ACC112 (cell line): ENCODE data around the gene CCDC82.

Experiments
- H2AFZ ChIP-seq: fragments of 200-600 bp; sonication (generic); one replicate; pipeline ENCODE4 v1.6.0; 2017; ENCODE audit warnings: antibody characterized with exemption, low read length; ENCODE audit not compliant: unreplicated experiment
- H3K27ac ChIP-seq: fragments of 200-600 bp; sonication (generic); 2 replicates; pipeline ENCODE4 v1.5.1; 2014; ENCODE audit warnings: low read depth, mild to moderate bottlenecking, antibody characterized with exemption, low read length, moderate library complexity
- H3K27me3 ChIP-seq: fragments of 200-600 bp; sonication (generic); 2 replicates; pipeline ENCODE4 v1.6.1; 2014; ENCODE audit warnings: mild to moderate bottlenecking, antibody characterized with exemption, low read length, moderate library complexity, mixed read lengths; ENCODE audit not compliant: insufficient read depth
- H3K36me3 ChIP-seq: fragments of 200-600 bp; sonication (generic); 2 replicates; pipeline ENCODE4 v1.6.1; 2016; ENCODE audit warnings: mild to moderate bottlenecking, antibody characterized with exemption, low read length, moderate library complexity, mixed read lengths; ENCODE audit not compliant: insufficient read depth
- H3K4me1 ChIP-seq: fragments of 200-600 bp; sonication (generic); one replicate; pipeline ENCODE4 v1.6.1; 2016; ENCODE audit warnings: low read length, mixed read lengths; ENCODE audit not compliant: insufficient read depth, unreplicated experiment, control insufficient read depth
- H3K4me3 ChIP-seq: fragments of 200-600 bp; sonication (generic); 2 replicates; pipeline ENCODE4 v1.5.1; 2014; ENCODE audit warnings: mild to moderate bottlenecking, low read depth, low read length
- H3K79me2 ChIP-seq: fragments of 200-600 bp; sonication (generic); one replicate; pipeline ENCODE4 v1.6.0; 2016; ENCODE audit warnings: low read length; ENCODE audit not compliant: control insufficient read depth, unreplicated experiment, insufficient read depth

CCDC82 gene

GRCh38 chr11:96393753-96394348 is 4.1 kb upstream of the CCDC82 start:
- H3K27ac ChIP-seq = no peak overlapping the region
- no peak overlapping the region for H2AFZ ChIP-seq
- no peaks in the 10 kb centered on the region for H3K27me3 ChIP-seq
- no peak overlapping the region; the same call in 1 of the 2 replicates for H3K4me3 ChIP-seq
- peaks cover 31% of the 10 kb centered on the region for H3K79me2 ChIP-seq
- H3K4me1 ChIP-seq = peaks cover 17% of the 10 kb centered on the region
- H3K36me3 ChIP-seq = no peaks in the 10 kb centered on the region

DNA sequence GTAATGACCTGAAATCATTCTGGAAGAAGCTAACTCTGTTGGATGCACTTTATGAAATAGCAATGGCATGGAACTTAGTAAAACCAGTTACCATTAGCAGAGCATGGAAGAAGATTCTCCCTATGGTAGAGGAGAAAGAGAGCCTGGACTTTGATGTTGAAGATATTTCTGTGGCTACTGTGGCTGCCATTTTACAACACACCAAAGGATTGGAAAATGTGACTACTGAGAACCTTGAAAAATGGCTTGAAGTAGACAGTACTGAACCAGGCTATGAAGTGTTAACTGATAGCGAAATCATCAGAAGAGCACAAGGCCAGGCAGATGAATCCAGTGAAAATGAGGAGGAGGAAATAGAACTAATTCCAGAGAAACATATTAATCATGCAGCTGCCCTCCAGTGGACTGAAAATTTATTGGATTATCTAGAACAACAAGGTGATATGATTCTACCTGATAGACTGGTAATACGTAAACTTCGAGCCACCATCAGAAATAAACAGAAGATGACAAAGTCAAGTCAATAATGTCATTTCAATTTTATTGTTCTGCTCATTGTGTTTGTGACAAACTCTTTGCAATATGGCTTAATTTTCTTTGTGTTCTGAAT is 2.1 kb upstream of the CCDC82 start:
- H3K4me1 ChIP-seq = peaks cover 34% of the 10 kb centered on the region
- no peaks in the 10 kb centered on the region for H3K27me3 ChIP-seq
- H3K36me3 ChIP-seq = no peaks in the 10 kb centered on the region
- no peak overlapping the region for H2AFZ ChIP-seq
- peak overlapping the region; percentile 25; the same call in 1 of the 2 replicates for H3K27ac ChIP-seq
- H3K79me2 ChIP-seq = peaks cover 51% of the 10 kb centered on the region
- H3K4me3 ChIP-seq = peak overlapping the region; percentile 97

GRCh38 chr11:96390488-96390792 is 728 bp upstream of the CCDC82 start:
- peaks cover 34% of the 10 kb centered on the region for H3K4me1 ChIP-seq
- peaks cover 64% of the 10 kb centered on the region for H3K79me2 ChIP-seq
- no peaks in the 10 kb centered on the region for H3K27me3 ChIP-seq
- H3K36me3 ChIP-seq = peaks cover under 1% of the 10 kb centered on the region; the same call in 1 of the 2 replicates
- H3K4me3 ChIP-seq = peak overlapping the region; percentile 97
- H2AFZ ChIP-seq = peak overlapping the region; percentile 61
- peak overlapping the region; percentile 74 for H3K27ac ChIP-seq

DNA sequence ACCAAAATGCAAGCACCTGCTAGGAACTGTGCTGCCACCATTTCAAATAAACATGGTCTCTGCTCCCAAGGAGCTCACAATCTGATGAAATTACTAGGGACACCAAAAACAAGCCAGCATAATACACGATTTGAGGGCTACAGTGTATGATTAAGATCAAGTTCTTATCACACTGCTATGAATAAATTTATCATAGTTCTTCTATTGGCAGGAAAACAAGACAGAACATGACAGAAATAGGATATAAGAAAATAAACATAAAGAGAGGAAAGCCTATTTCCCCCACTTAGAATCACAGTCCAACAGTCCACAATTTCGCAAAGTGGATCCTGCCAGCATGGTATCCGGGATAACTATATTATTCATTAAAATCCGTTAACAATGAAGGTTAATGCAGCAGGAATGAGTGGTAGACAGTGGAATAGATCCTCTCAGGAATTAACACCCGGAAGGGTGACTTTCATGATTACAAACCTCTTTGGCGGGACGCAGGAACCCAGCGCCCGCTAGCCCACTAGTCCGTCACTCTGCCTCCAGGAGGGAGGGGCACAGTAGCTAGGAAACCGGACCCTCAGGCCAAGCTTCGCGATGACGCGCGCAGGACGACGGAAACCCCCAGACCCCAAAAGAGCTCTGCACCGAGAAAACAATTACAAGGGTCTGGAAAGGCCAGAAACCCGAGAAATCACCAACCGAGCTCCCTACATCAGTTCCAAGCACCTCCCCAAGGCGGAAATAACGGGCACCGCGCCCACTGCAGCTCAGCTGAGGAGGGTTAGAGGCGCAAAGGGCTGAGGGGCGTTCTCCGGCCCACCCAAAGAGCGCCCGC is 607 bp downstream of the CCDC82 start:
- peaks cover 72% of the 10 kb centered on the region for H3K79me2 ChIP-seq
- peaks cover 12% of the 10 kb centered on the region for H3K36me3 ChIP-seq
- peak overlapping the region; percentile 74 for H3K27ac ChIP-seq

DNA sequence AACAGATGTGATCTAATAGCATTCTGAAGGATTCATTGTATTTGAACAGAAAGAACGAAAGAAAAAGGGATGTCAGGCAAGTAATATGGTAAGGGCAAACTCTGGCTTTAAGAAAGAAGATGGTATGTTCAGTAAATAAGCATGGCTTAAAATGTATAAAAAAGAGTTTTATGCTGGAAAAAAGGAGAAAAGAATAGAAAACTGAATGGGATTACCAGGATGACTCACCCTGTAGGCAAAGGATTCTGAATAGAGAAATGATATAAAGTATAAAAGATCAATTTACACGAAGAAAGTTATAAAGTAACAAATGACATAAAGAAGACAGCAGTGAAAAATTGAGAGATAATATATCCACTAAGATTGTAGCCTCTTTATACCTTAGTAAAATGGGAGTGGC is 4.5 kb downstream of the CCDC82 start:
- H3K36me3 ChIP-seq = peaks cover 32% of the 10 kb centered on the region
- no peaks in the 10 kb centered on the region for H3K27me3 ChIP-seq
- H3K4me1 ChIP-seq = peaks cover 17% of the 10 kb centered on the region
- H3K4me3 ChIP-seq = no peak overlapping the region
- no peak overlapping the region for H3K27ac ChIP-seq
- peaks cover 52% of the 10 kb centered on the region for H3K79me2 ChIP-seq
- no peak overlapping the region for H2AFZ ChIP-seq

More for the DNA sequence above, 607 bp downstream of the CCDC82 start:
- Histone ChIP-seq H2AFZ (peak overlapping the region; percentile 60), H3K4me1 (peaks cover 34% of the 10 kb centered on the region), H3K27me3 (no peaks in the 10 kb centered on the region), H3K4me3 (peak overlapping the region; percentile 97)

DNA sequence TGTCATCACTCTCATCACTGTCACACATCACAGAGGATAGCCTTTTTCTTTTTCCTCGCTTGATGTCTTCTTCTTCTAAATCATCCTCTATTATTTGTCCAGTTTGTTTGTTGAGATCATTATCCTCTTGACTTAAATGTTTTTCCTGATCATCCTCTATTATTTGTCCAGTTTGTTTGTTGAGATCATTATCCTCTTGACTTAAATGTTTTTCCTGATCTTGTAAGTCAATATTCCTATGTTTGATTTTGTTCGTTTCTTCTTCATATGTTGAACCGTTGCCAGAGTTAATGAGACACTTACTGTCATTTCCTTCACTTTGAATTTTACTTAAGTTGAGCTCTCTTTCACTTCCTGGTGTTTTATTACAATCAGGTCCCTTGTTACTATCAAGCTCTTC is 5.6 kb downstream of the CCDC82 start:
- H3K4me1 ChIP-seq = peaks cover 17% of the 10 kb centered on the region
- H3K27ac ChIP-seq = no peak overlapping the region
- H3K4me3 ChIP-seq = no peak overlapping the region
- H3K27me3 ChIP-seq = no peaks in the 10 kb centered on the region
- peaks cover 46% of the 10 kb centered on the region for H3K79me2 ChIP-seq
- H2AFZ ChIP-seq = no peak overlapping the region
- peaks cover 38% of the 10 kb centered on the region for H3K36me3 ChIP-seq

GRCh38 chr11:96376796-96377195 is 12.9 kb downstream of the CCDC82 start:
- H3K79me2 ChIP-seq = no peaks in the 10 kb centered on the region
- H3K4me1 ChIP-seq = no peaks in the 10 kb centered on the region
- no peak overlapping the region for H3K4me3 ChIP-seq
- no peak overlapping the region for H3K27ac ChIP-seq
- peaks cover 37% of the 10 kb centered on the region for H3K36me3 ChIP-seq
- H2AFZ ChIP-seq = no peak overlapping the region
- H3K27me3 ChIP-seq = no peaks in the 10 kb centered on the region

DNA sequence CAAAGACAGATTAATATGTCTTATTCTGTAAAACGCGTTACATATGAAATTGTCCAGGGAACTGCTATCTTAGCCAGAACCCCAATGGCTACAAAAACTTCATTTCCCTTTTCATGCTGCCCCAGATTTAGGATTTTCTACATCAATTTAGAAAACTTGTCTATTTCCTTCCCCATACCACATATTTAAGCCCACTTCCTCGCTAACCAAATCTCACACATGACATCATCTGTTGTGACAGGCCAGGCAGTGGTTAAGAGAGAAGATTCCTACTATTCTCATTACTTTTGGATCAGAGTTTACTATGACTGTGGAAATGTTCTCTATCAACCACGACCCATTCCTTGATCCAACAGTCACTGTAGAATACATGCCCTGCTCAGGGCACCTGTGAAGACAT is 15.9 kb downstream of the CCDC82 start:
- Histone ChIP-seq H3K4me1 (no peaks in the 10 kb centered on the region), H3K79me2 (no peaks in the 10 kb centered on the region), H3K27me3 (no peaks in the 10 kb centered on the region), H3K36me3 (peaks cover 31% of the 10 kb centered on the region), H3K27ac (no peak overlapping the region), H3K4me3 (no peak overlapping the region), H2AFZ (no peak overlapping the region)

- Histone ChIP-seq H3K4me3 (no peak overlapping the region), H2AFZ (no peak overlapping the region), H3K27me3 (no peaks in the 10 kb centered on the region), H3K79me2 (no peaks in the 10 kb centered on the region), H3K27ac (no peak overlapping the region), H3K4me1 (no peaks in the 10 kb centered on the region), H3K36me3 (peaks cover 43% of the 10 kb centered on the region)
Measured at GRCh38 chr11:96367342-96367741, 22.4 kb downstream of the CCDC82 start.

DNA sequence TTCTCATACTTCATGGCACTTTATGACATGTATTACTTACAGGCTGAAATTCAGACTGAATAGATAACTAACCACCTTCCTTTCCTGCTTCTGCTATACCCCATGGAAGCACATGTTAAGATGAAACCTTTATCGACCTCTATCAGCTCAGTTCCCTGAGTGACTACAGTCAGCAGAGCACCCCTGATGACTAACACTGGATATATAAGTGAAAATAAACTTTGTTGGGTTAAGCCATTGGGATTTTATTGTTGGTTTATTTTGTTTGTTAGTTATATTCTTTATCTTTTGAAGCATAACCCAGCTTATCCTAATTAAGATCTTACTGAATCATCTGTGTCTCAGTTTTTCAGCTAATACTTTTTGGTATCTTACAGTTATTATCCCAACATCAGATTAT is 23.7 kb downstream of the CCDC82 start:
- Histone ChIP-seq H3K36me3 (peaks cover 38% of the 10 kb centered on the region), H3K79me2 (no peaks in the 10 kb centered on the region), H3K27me3 (no peaks in the 10 kb centered on the region)

DNA sequence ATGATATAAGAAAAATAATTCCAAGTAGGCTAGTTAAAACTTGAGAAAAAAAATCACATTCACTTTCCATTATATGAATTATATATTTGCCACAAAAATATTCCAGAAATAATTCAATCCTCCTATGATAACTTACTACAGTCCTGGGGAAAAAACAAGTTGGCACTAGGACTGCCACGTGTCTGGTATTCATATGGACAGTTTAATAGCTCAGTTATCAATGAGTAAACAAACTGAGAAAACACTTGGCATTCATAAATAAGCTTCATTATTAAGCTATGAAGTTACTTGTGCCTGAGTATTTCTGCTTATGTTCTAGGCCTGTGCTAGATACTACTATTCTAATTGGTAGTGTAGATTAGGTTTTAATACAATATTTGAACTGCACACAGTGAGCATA is 24.2 kb downstream of the CCDC82 start:
- Histone ChIP-seq H3K4me1 (no peaks in the 10 kb centered on the region), H3K27ac (no peak overlapping the region), H2AFZ (no peak overlapping the region), H3K4me3 (no peak overlapping the region), H3K36me3 (peaks cover 38% of the 10 kb centered on the region), H3K79me2 (no peaks in the 10 kb centered on the region), H3K27me3 (no peaks in the 10 kb centered on the region)

More for the DNA sequence above, 23.7 kb downstream of the CCDC82 start:
- H2AFZ ChIP-seq = no peak overlapping the region
- no peaks in the 10 kb centered on the region for H3K4me1 ChIP-seq
- no peak overlapping the region for H3K27ac ChIP-seq
- no peak overlapping the region for H3K4me3 ChIP-seq
